SH-SY5Y (cell line): ENCODE measurements around the gene ADCY2.

Source experiments
- GATA2 ChIP-seq: IDR thresholded peaks from 2 replicates; pipeline ENCODE4 v1.6.1; 2011; ENCODE audit warnings: mild to moderate bottlenecking, low read depth, low read length
- GATA3 ChIP-seq: IDR thresholded peaks from 2 replicates; pipeline ENCODE4 v1.6.1; 2011; ENCODE audit warnings: low read depth, mild to moderate bottlenecking, low read length, moderate library complexity

- TF ChIP-seq GATA2 (no peak), GATA3 (no peak)
Observed at GRCh38 chr5:7851617-7852289, 455.8 kb downstream of the ADCY2 start.
